Gastroesophageal sphincter (tissue), 3 donors: ENCODE measurements around the gene REC114.

Source experiments
- CTCF ChIP-seq, 4 experiments: fragments of 200-600 bp in 2 of 4; fragments of 450-650 bp in 2 of 4; sonication (generic) in 1 of 4; IDR thresholded peaks; one replicate each; pipeline ENCODE4 v1.5.1; 2017 to 2019; ENCODE audit warnings: antibody characterized with exemption in 4 of 4, mild to moderate bottlenecking in 2 of 4, moderate library complexity in 2 of 4
- EP300 ChIP-seq: sonication (generic); formaldehyde crosslinking; IDR thresholded peaks from one replicate; pipeline ENCODE4 v1.6.1; 2017; ENCODE audit warnings: antibody characterized with exemption, mild to moderate bottlenecking
- POLR2A ChIP-seq, 2 donors: fragments of 450-650 bp; IDR thresholded peaks; one replicate each; pipeline ENCODE4 v1.6.1; 2017; ENCODE audit warnings: antibody characterized with exemption in 2 of 2, mild to moderate bottlenecking in 2 of 2, moderate library complexity in 1 of 2
- POLR2AphosphoS5 ChIP-seq: sonication (generic); formaldehyde crosslinking; IDR thresholded peaks from one replicate; pipeline ENCODE4 v1.6.1; 2017; ENCODE audit warnings: antibody characterized with exemption

- TF ChIP-seq CTCF (IDR thresholded peaks at IDR 0.05), result no peak
- TF ChIP-seq POLR2A (IDR thresholded peaks at IDR 0.05), result no peak
- no peak for TF ChIP-seq EP300
- no peak for TF ChIP-seq POLR2AphosphoS5
These were observed 127.5 kb downstream of the REC114 start for GRCh38 chr15:73570355-73571032.
